PFSK-1 (cell line): Measurements from ENCODE around the gene SEC14L5.

Source experiments
- FOXP2 ChIP-seq: optimal IDR thresholded peaks from 2 replicates; pipeline ENCODE3; 2011; ENCODE audit warnings: borderline replicate concordance, control low read depth, inconsistent platforms; ENCODE audit not compliant: insufficient read depth; ENCODE audit errors: extremely low read length, extremely low read depth
- POLR2AphosphoS5 ChIP-seq: IDR thresholded peaks from 2 replicates; pipeline ENCODE4 v1.6.1; 2012; ENCODE audit warnings: low read depth, mild to moderate bottlenecking, control low read depth, low read length, moderate library complexity
- SIN3A ChIP-seq: IDR thresholded peaks from 2 replicates; pipeline ENCODE4 v1.6.1; 2012; ENCODE audit warnings: mild to moderate bottlenecking, low read length, moderate library complexity, borderline replicate concordance; ENCODE audit not compliant: insufficient read depth
- TAF1 ChIP-seq: IDR thresholded peaks from 2 replicates; pipeline ENCODE4 v1.6.1; 2012; ENCODE audit warnings: low read length, control low read depth, borderline replicate concordance; ENCODE audit not compliant: insufficient read depth
- TF ChIP-seq, protein P1 (sequence below), 2 experiments: IDR thresholded peaks; 2 replicates each; pipeline versions ENCODE4 v1.6.1 to v1.8.0; 2011 to 2012; ENCODE audit warnings: low read depth in 2 of 2, low read length in 2 of 2, control low read depth in 1 of 2, inconsistent platforms in 1 of 2, mild to moderate bottlenecking in 1 of 2, moderate library complexity in 1 of 2; ENCODE audit not compliant: insufficient read depth in 1 of 2

- TF ChIP-seq, protein P1, sequence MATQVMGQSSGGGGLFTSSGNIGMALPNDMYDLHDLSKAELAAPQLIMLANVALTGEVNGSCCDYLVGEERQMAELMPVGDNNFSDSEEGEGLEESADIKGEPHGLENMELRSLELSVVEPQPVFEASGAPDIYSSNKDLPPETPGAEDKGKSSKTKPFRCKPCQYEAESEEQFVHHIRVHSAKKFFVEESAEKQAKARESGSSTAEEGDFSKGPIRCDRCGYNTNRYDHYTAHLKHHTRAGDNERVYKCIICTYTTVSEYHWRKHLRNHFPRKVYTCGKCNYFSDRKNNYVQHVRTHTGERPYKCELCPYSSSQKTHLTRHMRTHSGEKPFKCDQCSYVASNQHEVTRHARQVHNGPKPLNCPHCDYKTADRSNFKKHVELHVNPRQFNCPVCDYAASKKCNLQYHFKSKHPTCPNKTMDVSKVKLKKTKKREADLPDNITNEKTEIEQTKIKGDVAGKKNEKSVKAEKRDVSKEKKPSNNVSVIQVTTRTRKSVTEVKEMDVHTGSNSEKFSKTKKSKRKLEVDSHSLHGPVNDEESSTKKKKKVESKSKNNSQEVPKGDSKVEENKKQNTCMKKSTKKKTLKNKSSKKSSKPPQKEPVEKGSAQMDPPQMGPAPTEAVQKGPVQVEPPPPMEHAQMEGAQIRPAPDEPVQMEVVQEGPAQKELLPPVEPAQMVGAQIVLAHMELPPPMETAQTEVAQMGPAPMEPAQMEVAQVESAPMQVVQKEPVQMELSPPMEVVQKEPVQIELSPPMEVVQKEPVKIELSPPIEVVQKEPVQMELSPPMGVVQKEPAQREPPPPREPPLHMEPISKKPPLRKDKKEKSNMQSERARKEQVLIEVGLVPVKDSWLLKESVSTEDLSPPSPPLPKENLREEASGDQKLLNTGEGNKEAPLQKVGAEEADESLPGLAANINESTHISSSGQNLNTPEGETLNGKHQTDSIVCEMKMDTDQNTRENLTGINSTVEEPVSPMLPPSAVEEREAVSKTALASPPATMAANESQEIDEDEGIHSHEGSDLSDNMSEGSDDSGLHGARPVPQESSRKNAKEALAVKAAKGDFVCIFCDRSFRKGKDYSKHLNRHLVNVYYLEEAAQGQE (IDR thresholded peaks at IDR 0.05; ENCODE audit: insufficient read depth in 1 of 2, low read depth in 2 of 2, low read length in 2 of 2) = no peak
- no peak for TF ChIP-seq FOXP2
- TF ChIP-seq POLR2AphosphoS5 = no peak
- no peak for TF ChIP-seq SIN3A
- no peak for TF ChIP-seq TAF1
These were observed 31.4 kb downstream of the SEC14L5 start for GRCh38 chr16:4989391-4990006.
